Esophagus squamous epithelium (tissue), 4 donors: ENCODE measurements around the gene GALNS.

ENCODE experiments used
- CTCF ChIP-seq, 6 experiments: fragments of 450-650 bp in 4 of 6; fragments of 200-600 bp in 2 of 6; sonication (generic) in 2 of 6; IDR thresholded peaks; one replicate each; pipeline ENCODE4 v1.5.1; 2016 to 2019; ENCODE audit warnings: antibody characterized with exemption in 6 of 6, mild to moderate bottlenecking in 4 of 6, moderate library complexity in 4 of 6
- POLR2A ChIP-seq, 4 donors: fragments of 450-650 bp; IDR thresholded peaks; one replicate each; pipeline ENCODE4 v1.6.1; 2017; ENCODE audit warnings: antibody characterized with exemption in 4 of 4, mild to moderate bottlenecking in 4 of 4, moderate library complexity in 3 of 4

- TF ChIP-seq CTCF (IDR thresholded peaks at IDR 0.05) (no peak), POLR2A (IDR thresholded peaks at IDR 0.05) (no peak)
Measured at GRCh38 chr16:88855176-88855575, 1.6 kb downstream of the GALNS start.
